Right cardiac atrium (tissue), 5 donors: Measurements from ENCODE around the gene GTPBP6. TPM values are rescaled to one million over a fixed set of nuclear protein-coding genes. Genes with fewer than 3 reads are reported as not detected.
A peak's percentile ranks its signal among the peaks of the same experiment; 100 is the strongest.
"Not testable (repeated sequence)": the region's sequence is repeated elsewhere in the genome, so short reads cannot be mapped to it uniquely, and the experiment has no call there.

Source experiments
- ATAC-seq, 2 donors: fragments of 200-7000 bp; cut with Tn5 transposase; one replicate each; pipeline versions ENCODE4 v1.8.0 to v1.9.1; 2020; ENCODE audit warnings: moderate library complexity in 2 of 2, mild to moderate bottlenecking in 1 of 2
- DNase-seq, 3 donors: peaks; one replicate each; pipeline ENCODE4 v3.0.0-alpha.2; 2020
- H3K27ac ChIP-seq: one replicate; pipeline ENCODE4 v1.5.1; 2013; ENCODE audit warnings: mild to moderate bottlenecking, low read length, control low read depth, moderate library complexity
- H3K27me3 ChIP-seq: one replicate; pipeline ENCODE4 v1.6.1; 2013; ENCODE audit not compliant: control insufficient read depth, insufficient read depth
- H3K4me1 ChIP-seq: one replicate; pipeline ENCODE4 v1.6.1; 2013; ENCODE audit warnings: low read length; ENCODE audit not compliant: control insufficient read depth, insufficient read depth
- H3K4me3 ChIP-seq: one replicate; pipeline ENCODE4 v1.5.1; 2013; ENCODE audit warnings: low read length, control low read depth
- H3K9me3 ChIP-seq: one replicate; pipeline ENCODE4 v1.6.1; 2013; ENCODE audit warnings: low read length; ENCODE audit not compliant: control insufficient read depth
- WGBS: extraction: QIAGEN DNeasy Blood & Tissue Kit; methylation state at CpG from one replicate; pipeline ENCODE4 v1.1.7; 2013; 5-methylcytosine and 5-hydroxymethylcytosine counted together
- intact Hi-C, 4 donors: fragments of 100-400 bp; cut with DNase I; formaldehyde crosslinking; loops; one replicate each; pipeline versions ENCODE4 v1.11.0 to v1.14.0; 2022 to 2023
- polyA plus RNA-seq: library from polyadenylated mRNA; stranded (reverse); fragments of 200-250 nt; gene quantifications from one replicate; pipeline ENCODE4 v1.2.3, GENCODE V29; 2013
- total RNA-seq, 4 donors: library from RNA; stranded (reverse); fragmentation: NEBNext Ultra II Directional; extraction: Animal tissue kit (Norgen Biotek cat#: 25700); gene quantifications; one replicate each; pipeline ENCODE4 v1.2.1, GENCODE V29; 2021
- donor health status: healthy with polysubstance abuse.
- donor health status: DM: no; HTN: yes; CAD: no.
- donor health status: DM: no; HTN: no; CAD: no.
- donor health status: DM: no; HTN: yes; CAD: no; lungs with severe emphysema.
- donor health status: DM: yes; HTN: yes; CAD: no.

Gene GTPBP6
- total and polyA plus RNA-seq, 5 donors: 48.4 to 59.0 (median 56.2) TPM

GRCh38 chrX:298993-299392, 19.6 kb downstream of the GTPBP6 start:
- WGBS: 97% methylated on average over 36 of the region's 36 CpGs
- Histone ChIP-seq H3K27ac (no peak overlapping the region), H3K27me3 (no peaks in the 10 kb centered on the region), H3K9me3 (no peaks in the 10 kb centered on the region), H3K4me1 (no peaks in the 10 kb centered on the region), H3K4me3 (no peak overlapping the region)
- no peak for ATAC-seq
- DNase-seq: peak in 1 of 3 donors; percentile 33
- intact Hi-C loops: no loop called here

DNA sequence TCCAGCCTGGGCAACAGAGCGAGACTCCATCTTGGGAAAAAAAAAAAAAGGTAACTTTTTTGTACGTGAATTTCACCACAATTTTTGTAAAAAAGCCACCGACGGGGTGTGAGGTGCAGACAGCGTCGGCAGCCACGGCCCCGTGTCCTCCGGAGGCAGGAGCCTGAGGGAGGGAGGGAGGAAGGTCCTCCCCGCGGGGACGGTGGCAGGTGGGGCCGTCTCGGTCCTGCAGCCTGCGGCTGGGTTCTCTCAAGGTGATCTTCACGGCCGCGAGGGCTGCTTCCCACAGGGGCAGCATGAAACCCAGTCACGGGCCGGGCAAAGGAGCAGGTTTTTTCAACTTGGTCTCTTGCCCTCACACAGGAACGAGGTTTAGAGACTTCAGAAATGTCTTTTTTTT, 23.5 kb downstream of the GTPBP6 start:
- Histone ChIP-seq H3K4me1 (no peaks in the 10 kb centered on the region), H3K27me3 (no peaks in the 10 kb centered on the region), H3K4me3 (no peak overlapping the region), H3K27ac (no peak overlapping the region), H3K9me3 (no peaks in the 10 kb centered on the region)
- WGBS: 96% methylated on average over 21 of the region's 21 CpGs
- DNase-seq (peak in 2 of 3 donors; percentile 35 to 58), ATAC-seq (no peak)
- intact Hi-C loops: no loop called here

- DNase-seq: peak in 1 of 3 donors; percentile 55
- intact Hi-C loops: no loop called here
- 98% methylated on average over 47 of the region's 47 CpGs for WGBS
- Histone ChIP-seq H3K9me3 (no peaks in the 10 kb centered on the region), H3K27me3 (no peaks in the 10 kb centered on the region), H3K27ac (no peak overlapping the region), H3K4me3 (no peak overlapping the region), H3K4me1 (no peaks in the 10 kb centered on the region)
- ATAC-seq: no peak
Observed at GRCh38 chrX:292900-293897, 25.4 kb downstream of the GTPBP6 start.

DNA sequence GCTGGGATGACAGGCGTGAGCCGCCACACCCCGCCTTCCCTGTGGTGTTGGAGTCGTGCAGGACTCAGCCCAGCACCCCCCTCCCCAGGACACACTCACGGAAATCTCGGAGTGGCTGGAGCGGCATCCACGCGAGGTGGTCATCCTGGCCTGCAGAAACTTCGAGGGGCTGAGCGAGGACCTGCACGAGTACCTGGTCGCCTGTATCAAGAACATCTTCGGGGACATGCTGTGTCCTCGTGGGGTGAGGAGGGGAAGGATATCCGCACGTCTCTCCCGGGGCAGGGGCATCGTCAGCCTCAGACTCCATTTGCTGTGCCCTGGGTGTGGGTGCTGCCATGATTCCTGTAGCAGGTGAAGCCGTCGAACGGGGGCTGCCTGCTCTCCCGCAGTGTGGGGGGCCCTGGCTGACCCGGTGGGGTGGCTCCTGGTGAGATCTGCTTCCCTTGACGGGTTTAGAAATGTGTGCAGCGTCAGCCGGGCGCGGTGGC, 27.1 kb downstream of the GTPBP6 start:
- DNase-seq (peak in 1 of 3 donors; percentile 52), ATAC-seq (no peak)
- Histone ChIP-seq H3K4me1 (no peaks in the 10 kb centered on the region), H3K27ac (no peak overlapping the region), H3K27me3 (no peaks in the 10 kb centered on the region), H3K9me3 (no peaks in the 10 kb centered on the region), H3K4me3 (no peak overlapping the region)
- 97% methylated on average over 29 of the region's 29 CpGs for WGBS
- intact Hi-C loops: no loop called here

GRCh38 chrX:290476-291166, 28.0 kb downstream of the GTPBP6 start:
- Histone ChIP-seq H3K27ac (no peak overlapping the region), H3K4me1 (no peaks in the 10 kb centered on the region), H3K9me3 (no peaks in the 10 kb centered on the region), H3K27me3 (no peaks in the 10 kb centered on the region), H3K4me3 (no peak overlapping the region)
- intact Hi-C loops: no loop called here
- peak in 1 of 3 donors; percentile 28 for DNase-seq
- WGBS: 96% methylated on average over 42 of the region's 42 CpGs
- no peak for ATAC-seq

DNA sequence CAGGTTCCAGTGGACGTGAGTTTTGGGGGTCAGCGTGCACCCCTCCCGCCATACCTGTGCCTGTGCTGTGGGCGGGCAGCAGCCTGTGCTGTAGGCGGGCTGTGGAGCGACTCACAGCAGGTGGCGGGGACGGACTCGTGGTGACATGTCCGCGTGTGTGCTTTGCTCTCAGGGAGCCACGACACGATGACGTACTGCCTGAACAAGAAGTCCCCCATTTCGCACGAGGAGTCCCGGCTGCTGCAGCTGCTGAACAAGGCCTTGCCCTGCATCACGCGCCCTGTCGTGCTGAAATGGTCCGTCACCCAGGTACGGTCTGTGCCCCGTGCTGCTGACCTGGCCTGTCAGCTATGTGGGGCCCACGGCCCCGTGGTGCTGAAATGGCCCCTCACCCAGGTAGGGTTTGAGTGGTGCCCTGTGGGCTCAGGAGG, 30.0 kb downstream of the GTPBP6 start:
- DNase-seq (peak in 1 of 3 donors; percentile 44), ATAC-seq (no peak)
- no peak overlapping the region for H3K4me3 ChIP-seq
- H3K27me3 ChIP-seq: no peaks in the 10 kb centered on the region
- H3K4me1 ChIP-seq: no peaks in the 10 kb centered on the region
- intact Hi-C loops: no loop called here
- H3K9me3 ChIP-seq: no peaks in the 10 kb centered on the region
- no peak overlapping the region for H3K27ac ChIP-seq
- WGBS: 96% methylated on average over 25 of the region's 25 CpGs

- Histone ChIP-seq H3K4me3 (no peak overlapping the region), H3K27ac (no peak overlapping the region), H3K27me3 (no peaks in the 10 kb centered on the region), H3K9me3 (no peaks in the 10 kb centered on the region), H3K4me1 (no peaks in the 10 kb centered on the region)
- 90% methylated on average over 7 of the region's 7 CpGs for WGBS
- intact Hi-C loops: no loop called here
- no peak for ATAC-seq
- no peak for DNase-seq
Observed at GRCh38 chrX:287670-288069, 30.9 kb downstream of the GTPBP6 start.

- Histone ChIP-seq H3K27ac (no peak overlapping the region), H3K4me3 (no peak overlapping the region), H3K27me3 (no peaks in the 10 kb centered on the region), H3K9me3 (no peaks in the 10 kb centered on the region), H3K4me1 (no peaks in the 10 kb centered on the region)
- no peak for ATAC-seq
- 94% methylated on average over 13 of the region's 13 CpGs for WGBS
- intact Hi-C loops: no loop called here
- DNase-seq: no peak
Observed at GRCh38 chrX:285076-285677, 33.4 kb downstream of the GTPBP6 start.

DNA sequence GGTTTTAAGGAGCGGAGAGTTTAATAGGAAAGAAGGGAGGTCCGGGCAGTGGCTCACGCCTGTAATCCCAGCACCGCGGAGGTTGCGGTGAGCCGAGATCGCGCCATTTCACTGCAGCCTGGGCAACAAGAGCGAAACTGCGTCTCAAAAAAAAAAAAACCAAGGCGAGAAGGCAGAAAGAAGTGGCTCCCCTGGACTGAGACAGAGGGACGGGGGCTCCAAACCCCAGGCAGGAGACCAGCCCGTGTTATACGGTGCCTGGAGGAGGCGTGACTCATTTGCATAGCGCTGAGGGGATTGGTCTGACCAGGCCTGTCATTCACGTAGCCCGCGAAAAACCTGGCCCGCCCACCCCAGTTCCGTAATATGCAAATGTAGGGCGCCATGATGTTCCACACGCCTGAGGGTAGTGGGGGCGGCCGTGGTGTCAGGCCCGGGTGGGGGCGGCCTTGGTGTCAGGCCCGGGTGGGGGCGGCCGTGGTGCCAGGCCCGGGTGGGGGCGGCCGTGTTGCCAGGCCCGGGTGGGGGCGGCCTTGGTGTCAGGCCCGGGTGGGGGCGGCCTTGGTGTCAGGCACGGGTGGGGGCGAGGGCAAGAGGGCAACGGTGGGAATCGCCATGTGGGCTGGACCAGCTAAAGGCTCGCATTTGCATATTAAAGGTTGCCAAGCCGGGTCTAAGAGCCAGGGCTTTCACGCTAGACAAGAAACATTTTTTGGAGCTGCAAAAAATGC, 35.3 kb downstream of the GTPBP6 start:
- DNase-seq (peak; percentile 88 to 96 (median 94)), ATAC-seq (peak; percentile 99)
- H3K4me3 ChIP-seq: peak overlapping the region; percentile 59
- H3K27me3 ChIP-seq: no peaks in the 10 kb centered on the region
- no peaks in the 10 kb centered on the region for H3K4me1 ChIP-seq
- H3K27ac ChIP-seq: no peak overlapping the region
- 2% methylated on average over 45 of the region's 45 CpGs for WGBS
- intact Hi-C loops: no loop called here
- no peaks in the 10 kb centered on the region for H3K9me3 ChIP-seq

DNA sequence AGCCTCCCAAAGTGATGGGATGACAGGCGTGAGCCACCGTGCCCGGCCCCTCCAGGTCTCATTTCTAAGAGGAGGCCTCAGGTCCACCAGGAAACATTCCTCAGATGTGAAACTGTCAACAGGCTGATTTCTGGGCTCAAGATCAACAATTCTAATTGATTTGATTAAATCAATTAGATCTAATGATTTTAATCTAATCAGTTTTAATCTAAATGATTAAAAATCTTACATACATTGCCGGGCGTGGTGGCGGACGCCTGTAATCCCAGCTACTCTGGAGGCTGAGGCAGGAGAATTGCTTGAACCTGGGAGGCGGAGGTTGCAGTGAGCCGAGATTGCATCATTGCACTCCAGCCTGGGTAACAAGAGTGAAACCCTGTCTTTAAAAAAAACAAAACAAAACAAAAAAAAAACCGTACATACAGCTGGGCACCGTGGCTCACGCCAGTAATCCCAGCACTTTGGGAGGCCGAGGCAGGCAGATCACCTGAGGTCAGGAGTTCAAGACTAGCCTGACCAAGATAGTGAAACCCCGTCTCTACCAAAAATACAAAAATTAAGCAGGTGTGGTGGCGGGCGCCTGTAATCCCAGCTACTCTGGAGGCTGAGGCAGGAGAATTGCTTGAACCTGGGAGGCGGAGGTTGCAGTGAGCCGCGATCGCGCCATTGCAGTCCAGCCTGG, 36.5 kb downstream of the GTPBP6 start:
- peak in 1 of 3 donors; percentile 36 for DNase-seq
- ATAC-seq, H3K27me3 ChIP-seq, H3K4me1 ChIP-seq, H3K4me3 ChIP-seq, H3K27ac ChIP-seq, H3K9me3 ChIP-seq, intact Hi-C loops: not testable (repeated sequence)
- 86% methylated on average over 21 of the region's 21 CpGs for WGBS
